K562 (cell line): ENCODE data around the gene SCPEP1. TPM values are rescaled to one million over a fixed set of nuclear protein-coding genes. Genes with fewer than 3 reads are reported as not detected.

Experiments
- ATAC-seq: fragments of 200-7000 bp; cut with Tn5 transposase; 3 replicates; pipeline ENCODE4 v1.9.1; 2020; ENCODE audit warnings: moderate library complexity
- BruUV-seq: library from RNA; stranded (reverse); fragments of 400-500 nt; replicated peaks from 2 replicates; lab custom pipeline; 2021; lab: Mats Ljungman, UMichigan
- CTCF ChIA-PET: fragments of 300-600 bp; formaldehyde crosslinking; extraction: SDS; loops from one replicate; lab custom pipeline; 2021; ENCODE audit warnings: low intra/inter-chr PET ratio; lab: Yijun Ruan, JAX
- POLR2A ChIA-PET: fragments of 300-600, 350-650 bp; sonication (Branson Sonifier 250); formaldehyde crosslinking; extraction: SDS; loops from one replicate; lab custom pipeline; 2021; ENCODE audit warnings: antibody characterized with exemption, inconsistent platforms; lab: Yijun Ruan, JAX
- DNase-seq, 4 experiments: peaks; one replicate each; pipeline versions ENCODE4 v3.0.0 to v3.0.0-alpha.2; 2011 to 2018; ENCODE audit warnings: low spot score in 3 of 4, mixed read lengths in 3 of 4; ENCODE audit errors: extremely low read depth in 1 of 4
- FAIRE-seq: peaks from 2 replicates; lab custom pipeline; 2011; peaks lifted over from hg19 to GRCh38; lab: Jason Lieb, UNC
- H2AFZ ChIP-seq: 2 replicates; pipeline ENCODE4 v1.6.0; 2011; ENCODE audit warnings: low read depth, low read length, control low read depth, inconsistent platforms
- H3K27ac ChIP-seq: fragments of 200-600 bp; 3 replicates; pipeline ENCODE4 v1.8.0; 2011; ENCODE audit warnings: low read depth, mild to moderate bottlenecking, control low read depth, inconsistent platforms, low read length, moderate library complexity, mixed read lengths; ENCODE audit errors: extremely low read depth
- H3K27me3 ChIP-seq, 2 experiments: fragments of 300-600 bp in 1 of 2; 2 replicates in 1 of 2; 3 replicates in 1 of 2; pipeline versions ENCODE4 v1.6.0 to v1.8.0; 2011; ENCODE audit warnings: inconsistent platforms in 2 of 2, low read length in 2 of 2, mild to moderate bottlenecking in 1 of 2, mixed read lengths in 1 of 2, moderate library complexity in 1 of 2; ENCODE audit not compliant: control insufficient read depth in 2 of 2, insufficient read depth in 2 of 2
- H3K36me3 ChIP-seq: fragments of 300-600 bp; 3 replicates; pipeline ENCODE4 v1.8.0; 2011; ENCODE audit warnings: mild to moderate bottlenecking, low read length, inconsistent platforms; ENCODE audit not compliant: control insufficient read depth, insufficient read depth
- H3K4me1 ChIP-seq, 2 experiments: fragments of 200-600 bp in 1 of 2; replicated peaks in 1 of 2; 2 replicates in 1 of 2; 3 replicates in 1 of 2; pipeline versions ENCODE4 v1.5.1 to v1.8.0; 2011; ENCODE audit warnings: inconsistent platforms in 2 of 2, low read length in 2 of 2, mild to moderate bottlenecking in 1 of 2, mixed read lengths in 1 of 2, moderate library complexity in 1 of 2; ENCODE audit not compliant: control insufficient read depth in 2 of 2, insufficient read depth in 2 of 2
- H3K4me2 ChIP-seq: 2 replicates; pipeline ENCODE4 v1.6.1; 2011; ENCODE audit warnings: low read length, control low read depth, inconsistent platforms, mixed read lengths; ENCODE audit not compliant: insufficient read depth
- H3K4me3 ChIP-seq: fragments of 200-600 bp; sonication (generic), shearing (Covaris generic); 2 replicates; pipeline ENCODE4 v1.5.1; 2016; ENCODE audit warnings: control low read depth, inconsistent platforms
- H3K79me2 ChIP-seq: fragments of 200-600 bp; 3 replicates; pipeline ENCODE4 v1.8.0; 2011; ENCODE audit warnings: low read length, inconsistent platforms; ENCODE audit not compliant: control insufficient read depth, insufficient read depth
- H3K9ac ChIP-seq, 2 experiments: 2 replicates each; pipeline versions ENCODE4 v1.6.0 to v1.6.1; 2011; ENCODE audit warnings: low read depth in 2 of 2, low read length in 2 of 2, control low read depth in 1 of 2, inconsistent platforms in 1 of 2, mild to moderate bottlenecking in 1 of 2, mixed read lengths in 1 of 2; ENCODE audit not compliant: insufficient read depth in 1 of 2
- H3K9me1 ChIP-seq: one replicate; pipeline ENCODE4 v1.6.0; 2011; ENCODE audit warnings: inconsistent platforms, mild to moderate bottlenecking, low read length, moderate library complexity; ENCODE audit not compliant: control insufficient read depth, insufficient read depth
- H3K9me3 ChIP-seq: replicated peaks from 2 replicates; pipeline ENCODE4 v1.5.1; 2011; ENCODE audit warnings: low read depth, low read length, inconsistent platforms; ENCODE audit not compliant: control insufficient read depth, insufficient read depth
- H4K20me1 ChIP-seq: replicated peaks from 2 replicates; pipeline ENCODE4 v1.6.1; 2011; ENCODE audit warnings: low read length, inconsistent platforms, mixed read lengths; ENCODE audit not compliant: control insufficient read depth, insufficient read depth
- ARID2 ChIP-seq: fragments of 450-650 bp; IDR thresholded peaks from 2 replicates; pipeline ENCODE4 v1.6.1; 2017; ENCODE audit warnings: antibody characterized with exemption, mild to moderate bottlenecking
- CBFB ChIP-seq: sonication (generic); formaldehyde crosslinking; IDR thresholded peaks from 2 replicates; pipeline ENCODE4 v1.4.0; 2020; ENCODE audit warnings: mild to moderate bottlenecking, missing genetic modification reagents
- HCFC1 ChIP-seq: IDR thresholded peaks from 2 replicates; pipeline ENCODE4 v1.6.1; 2012; ENCODE audit warnings: low read depth, low read length, improper control_type of control experiment
- IFI16 ChIP-seq: fragments of 250-450 bp; sonication (Bioruptor Pico); IDR thresholded peaks from 2 replicates; pipeline ENCODE4 v2.1.2; 2022; ENCODE audit warnings: mild to moderate bottlenecking, inconsistent platforms
- PRPF4 ChIP-seq: fragments of 200-400 bp; formaldehyde crosslinking; IDR thresholded peaks from one replicate; pipeline ENCODE4 v1.6.1; 2017; ENCODE audit warnings: low read length, low read depth, mild to moderate bottlenecking; ENCODE audit not compliant: insufficient read depth, poor library complexity, severe bottlenecking
- ZBTB43 ChIP-seq: sonication (generic); formaldehyde crosslinking; IDR thresholded peaks from 2 replicates; pipeline ENCODE4 v1.8.0; 2023; ENCODE audit warnings: mild to moderate bottlenecking, missing genetic modification reagents
- ZNF134 ChIP-seq: fragments of 250-450 bp; sonication (Bioruptor Pico); conservative IDR thresholded peaks from 2 replicates; pipeline ENCODE4 v1.4.0; 2020
- WGBS: fragments of 100-300 bp; shearing (Covaris generic); methylation state at CpG from one replicate; pipeline ENCODE4 v1.1.6; 2016; ENCODE audit warnings: low coverage, mixed read lengths; ENCODE audit not compliant: insufficient coverage; ENCODE audit errors: missing lambda C conversion rate; 5-methylcytosine and 5-hydroxymethylcytosine counted together
- in situ Hi-C: fragments of 300-500 bp; cut with MboI; formaldehyde crosslinking; loops from 4 replicates; pipeline ENCODE4 v1.15.0; 2018; ENCODE audit warnings: inconsistent platforms, mixed read lengths
- intact Hi-C: fragments of 100-400 bp; cut with micrococcal nuclease; formaldehyde crosslinking; loops from 2 replicates; pipeline ENCODE4 v1.14.2; 2022
- polyA plus RNA-seq, 8 experiments: library from polyadenylated mRNA; depleted of rRNA in 4 of 8; stranded (reverse) in 5 of 8; unstranded in 3 of 8; fragments of >200 nt; fragmentation: Nextera tagmentation in 2 of 8; fragmentation: Illumina TruSeq in 1 of 8; extraction: Ambion mirVana in 2 of 8; extraction: Trizol in 1 of 8; gene quantifications; 2 replicates each; pipeline versions ENCODE4 v1.2.1 to v1.2.3, GENCODE V29; 2011 to 2014; ENCODE audit warnings: inconsistent platforms in 1 of 8, missing spikeins in 1 of 8
- total RNA-seq, 7 experiments: library from RNA; depleted of rRNA in 6 of 7; stranded (reverse); fragments of >200 nt in 6 of 7; fragmentation: Illumina TruSeq in 2 of 7; extraction: Trizol in 2 of 7; gene quantifications; 2 replicates each; pipeline versions ENCODE4 v1.2.1 to v1.2.3, GENCODE V29; 2011 to 2021; ENCODE audit warnings: low replicate concordance in 1 of 7

Gene SCPEP1
- total and polyA plus RNA-seq, 9 of the 15 experiments (the other 6 are each of a cell fraction or from before 2014, with no cell fraction given), result 5.1 to 14.8 (median 7.2) TPM

GRCh38 chr17:56973520-56973919 lies 4.4 kb upstream of the SCPEP1 start:
- no peaks in the 10 kb centered on the region for H3K9me1 ChIP-seq
- DNase-seq (no peak), FAIRE-seq (no peak), ATAC-seq (no peak)
- CTCF ChIA-PET, result no interaction called here
- peaks cover 10 to 11% of the 10 kb centered on the region in 2 experiments; a peak in 4 of 5 replicates for H3K4me1 ChIP-seq
- H3K36me3 ChIP-seq, result no peaks in the 10 kb centered on the region
- no peaks in the 10 kb centered on the region for H3K27me3 ChIP-seq
- WGBS, result 49% methylated on average over 7 of the region's 7 CpGs
- H3K4me3 ChIP-seq, result no peak overlapping the region
- no peak overlapping the region for H3K4me2 ChIP-seq
- POLR2A ChIA-PET, result no interaction called here
- H3K27ac ChIP-seq, result no peak overlapping the region
- in situ Hi-C loops, result no loop called here
- H2AFZ ChIP-seq, result no peak overlapping the region
- BruUV-seq, result no TSS peak
- no peaks in the 10 kb centered on the region for H3K79me2 ChIP-seq
- H3K9me3 ChIP-seq, result no peaks in the 10 kb centered on the region
- H4K20me1 ChIP-seq, result no peaks in the 10 kb centered on the region
- no peak for TF ChIP-seq CBFB (CRISPR knock-in tag)
- no peak for TF ChIP-seq ZNF134
- no peak for TF ChIP-seq ARID2
- TF ChIP-seq IFI16 (CRISPR knock-in tag), result no peak
- TF ChIP-seq ZBTB43 (CRISPR knock-in tag), result no peak
- no peak for TF ChIP-seq HCFC1
- TF ChIP-seq PRPF4, result no peak
- no peak overlapping the region for H3K9ac ChIP-seq
- intact Hi-C loops, result no loop called here
